K562 (cell line): ENCODE results near the gene ATIC. TPM values are rescaled to one million over a fixed set of nuclear protein-coding genes. Genes with fewer than 3 reads are reported as not detected.
A peak's percentile ranks its signal among the peaks of the same experiment; 100 is the strongest.

Experiments
- ATAC-seq: fragments of 200-7000 bp; cut with Tn5 transposase; 3 replicates; pipeline ENCODE4 v1.9.1; 2020; ENCODE audit warnings: moderate library complexity
- BruUV-seq: library from RNA; stranded (reverse); fragments of 400-500 nt; replicated peaks from 2 replicates; lab custom pipeline; 2021; lab: Mats Ljungman, UMichigan
- CTCF ChIA-PET: fragments of 300-600 bp; formaldehyde crosslinking; extraction: SDS; loops from one replicate; lab custom pipeline; 2021; ENCODE audit warnings: low intra/inter-chr PET ratio; lab: Yijun Ruan, JAX
- POLR2A ChIA-PET: fragments of 300-600, 350-650 bp; sonication (Branson Sonifier 250); formaldehyde crosslinking; extraction: SDS; loops from one replicate; lab custom pipeline; 2021; ENCODE audit warnings: antibody characterized with exemption, inconsistent platforms; lab: Yijun Ruan, JAX
- DNase-seq, 4 experiments: peaks; one replicate each; pipeline versions ENCODE4 v3.0.0 to v3.0.0-alpha.2; 2011 to 2018; ENCODE audit warnings: low spot score in 3 of 4, mixed read lengths in 3 of 4; ENCODE audit errors: extremely low read depth in 1 of 4
- FAIRE-seq: peaks from 2 replicates; lab custom pipeline; 2011; peaks lifted over from hg19 to GRCh38; lab: Jason Lieb, UNC
- H2AFZ ChIP-seq: 2 replicates; pipeline ENCODE4 v1.6.0; 2011; ENCODE audit warnings: low read depth, low read length, control low read depth, inconsistent platforms
- H3K27ac ChIP-seq: fragments of 200-600 bp; 3 replicates; pipeline ENCODE4 v1.8.0; 2011; ENCODE audit warnings: low read depth, mild to moderate bottlenecking, control low read depth, inconsistent platforms, low read length, moderate library complexity, mixed read lengths; ENCODE audit errors: extremely low read depth
- H3K27me3 ChIP-seq, 2 experiments: fragments of 300-600 bp in 1 of 2; 2 replicates in 1 of 2; 3 replicates in 1 of 2; pipeline versions ENCODE4 v1.6.0 to v1.8.0; 2011; ENCODE audit warnings: inconsistent platforms in 2 of 2, low read length in 2 of 2, mild to moderate bottlenecking in 1 of 2, mixed read lengths in 1 of 2, moderate library complexity in 1 of 2; ENCODE audit not compliant: control insufficient read depth in 2 of 2, insufficient read depth in 2 of 2
- H3K36me3 ChIP-seq: fragments of 300-600 bp; 3 replicates; pipeline ENCODE4 v1.8.0; 2011; ENCODE audit warnings: mild to moderate bottlenecking, low read length, inconsistent platforms; ENCODE audit not compliant: control insufficient read depth, insufficient read depth
- H3K4me1 ChIP-seq, 2 experiments: fragments of 200-600 bp in 1 of 2; replicated peaks in 1 of 2; 2 replicates in 1 of 2; 3 replicates in 1 of 2; pipeline versions ENCODE4 v1.5.1 to v1.8.0; 2011; ENCODE audit warnings: inconsistent platforms in 2 of 2, low read length in 2 of 2, mild to moderate bottlenecking in 1 of 2, mixed read lengths in 1 of 2, moderate library complexity in 1 of 2; ENCODE audit not compliant: control insufficient read depth in 2 of 2, insufficient read depth in 2 of 2
- H3K4me2 ChIP-seq: 2 replicates; pipeline ENCODE4 v1.6.1; 2011; ENCODE audit warnings: low read length, control low read depth, inconsistent platforms, mixed read lengths; ENCODE audit not compliant: insufficient read depth
- H3K4me3 ChIP-seq: fragments of 200-600 bp; sonication (generic), shearing (Covaris generic); 2 replicates; pipeline ENCODE4 v1.5.1; 2016; ENCODE audit warnings: control low read depth, inconsistent platforms
- H3K79me2 ChIP-seq: fragments of 200-600 bp; 3 replicates; pipeline ENCODE4 v1.8.0; 2011; ENCODE audit warnings: low read length, inconsistent platforms; ENCODE audit not compliant: control insufficient read depth, insufficient read depth
- H3K9ac ChIP-seq, 2 experiments: 2 replicates each; pipeline versions ENCODE4 v1.6.0 to v1.6.1; 2011; ENCODE audit warnings: low read depth in 2 of 2, low read length in 2 of 2, control low read depth in 1 of 2, inconsistent platforms in 1 of 2, mild to moderate bottlenecking in 1 of 2, mixed read lengths in 1 of 2; ENCODE audit not compliant: insufficient read depth in 1 of 2
- H3K9me1 ChIP-seq: one replicate; pipeline ENCODE4 v1.6.0; 2011; ENCODE audit warnings: inconsistent platforms, mild to moderate bottlenecking, low read length, moderate library complexity; ENCODE audit not compliant: control insufficient read depth, insufficient read depth
- H3K9me3 ChIP-seq: replicated peaks from 2 replicates; pipeline ENCODE4 v1.5.1; 2011; ENCODE audit warnings: low read depth, low read length, inconsistent platforms; ENCODE audit not compliant: control insufficient read depth, insufficient read depth
- H4K20me1 ChIP-seq: replicated peaks from 2 replicates; pipeline ENCODE4 v1.6.1; 2011; ENCODE audit warnings: low read length, inconsistent platforms, mixed read lengths; ENCODE audit not compliant: control insufficient read depth, insufficient read depth
- KHSRP ChIP-seq: fragments of 450-650 bp; IDR thresholded peaks from 2 replicates; pipeline ENCODE4 v1.6.1; 2017
- NR3C1 ChIP-seq: sonication (generic); formaldehyde crosslinking; IDR thresholded peaks from 2 replicates; pipeline ENCODE4 v1.8.1; 2022; ENCODE audit warnings: missing genetic modification reagents
- RFX1 ChIP-seq: fragments of 450-650 bp; IDR thresholded peaks from 2 replicates; pipeline ENCODE4 v1.6.1; 2016; ENCODE audit warnings: mild to moderate bottlenecking, moderate library complexity
- TSC22D4 ChIP-seq: fragments of 450-650 bp; IDR thresholded peaks from 2 replicates; pipeline ENCODE4 v1.6.1; 2016; ENCODE audit warnings: missing genetic modification characterization, missing biosample characterization, control low read depth
- ZFX ChIP-seq: sonication (generic); formaldehyde crosslinking; IDR thresholded peaks from 2 replicates; pipeline ENCODE4 v1.8.0; 2022; ENCODE audit warnings: mild to moderate bottlenecking, missing genetic modification reagents, moderate library complexity
- ZNF232 ChIP-seq: sonication (generic); formaldehyde crosslinking; IDR thresholded peaks from 2 replicates; pipeline ENCODE4 v1.8.0; 2022; ENCODE audit warnings: mild to moderate bottlenecking, missing genetic modification reagents
- WGBS: fragments of 100-300 bp; shearing (Covaris generic); methylation state at CpG from one replicate; pipeline ENCODE4 v1.1.6; 2016; ENCODE audit warnings: low coverage, mixed read lengths; ENCODE audit not compliant: insufficient coverage; ENCODE audit errors: missing lambda C conversion rate; 5-methylcytosine and 5-hydroxymethylcytosine counted together
- in situ Hi-C: fragments of 300-500 bp; cut with MboI; formaldehyde crosslinking; loops from 4 replicates; pipeline ENCODE4 v1.15.0; 2018; ENCODE audit warnings: inconsistent platforms, mixed read lengths
- intact Hi-C: fragments of 100-400 bp; cut with micrococcal nuclease; formaldehyde crosslinking; loops from 2 replicates; pipeline ENCODE4 v1.14.2; 2022
- polyA plus RNA-seq, 8 experiments: library from polyadenylated mRNA; depleted of rRNA in 4 of 8; stranded (reverse) in 5 of 8; unstranded in 3 of 8; fragments of >200 nt; fragmentation: Nextera tagmentation in 2 of 8; fragmentation: Illumina TruSeq in 1 of 8; extraction: Ambion mirVana in 2 of 8; extraction: Trizol in 1 of 8; gene quantifications; 2 replicates each; pipeline versions ENCODE4 v1.2.1 to v1.2.3, GENCODE V29; 2011 to 2014; ENCODE audit warnings: inconsistent platforms in 1 of 8, missing spikeins in 1 of 8
- total RNA-seq, 7 experiments: library from RNA; depleted of rRNA in 6 of 7; stranded (reverse); fragments of >200 nt in 6 of 7; fragmentation: Illumina TruSeq in 2 of 7; extraction: Trizol in 2 of 7; gene quantifications; 2 replicates each; pipeline versions ENCODE4 v1.2.1 to v1.2.3, GENCODE V29; 2011 to 2021; ENCODE audit warnings: low replicate concordance in 1 of 7
- TF ChIP-seq, protein P1 (sequence below): sonication (generic); formaldehyde crosslinking; IDR thresholded peaks from 2 replicates; pipeline ENCODE4 v1.8.0; 2023; ENCODE audit warnings: mild to moderate bottlenecking, missing genetic modification reagents
- TF ChIP-seq, protein P2 (sequence below): fragments of 250-450 bp; sonication (Bioruptor Pico); IDR thresholded peaks from 2 replicates; pipeline ENCODE4 v1.5.0; 2021

Gene ATIC
- total and polyA plus RNA-seq, 9 of the 15 experiments (the other 6 are each of a cell fraction or from before 2014, with no cell fraction given) = 45.6 to 480 (median 212) TPM

DNA sequence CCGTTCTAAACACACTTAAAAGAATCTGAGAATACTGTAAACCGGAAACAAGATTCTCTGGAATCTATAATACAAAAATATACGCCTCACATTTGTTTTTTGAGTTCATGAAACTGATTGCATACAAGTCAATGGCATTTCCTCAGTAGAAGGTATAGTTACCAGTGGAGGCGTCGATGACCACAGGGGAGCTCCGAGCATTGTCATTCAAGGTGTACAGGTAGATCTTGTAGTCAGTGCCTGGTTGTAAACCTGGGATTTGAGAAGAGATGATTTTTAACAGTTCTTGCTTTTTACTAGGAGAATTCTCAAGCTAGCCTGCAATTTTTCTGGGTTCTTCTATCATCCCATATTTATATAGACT is 63.6 kb downstream of the ATIC start (continued):
- TF ChIP-seq, protein P1, sequence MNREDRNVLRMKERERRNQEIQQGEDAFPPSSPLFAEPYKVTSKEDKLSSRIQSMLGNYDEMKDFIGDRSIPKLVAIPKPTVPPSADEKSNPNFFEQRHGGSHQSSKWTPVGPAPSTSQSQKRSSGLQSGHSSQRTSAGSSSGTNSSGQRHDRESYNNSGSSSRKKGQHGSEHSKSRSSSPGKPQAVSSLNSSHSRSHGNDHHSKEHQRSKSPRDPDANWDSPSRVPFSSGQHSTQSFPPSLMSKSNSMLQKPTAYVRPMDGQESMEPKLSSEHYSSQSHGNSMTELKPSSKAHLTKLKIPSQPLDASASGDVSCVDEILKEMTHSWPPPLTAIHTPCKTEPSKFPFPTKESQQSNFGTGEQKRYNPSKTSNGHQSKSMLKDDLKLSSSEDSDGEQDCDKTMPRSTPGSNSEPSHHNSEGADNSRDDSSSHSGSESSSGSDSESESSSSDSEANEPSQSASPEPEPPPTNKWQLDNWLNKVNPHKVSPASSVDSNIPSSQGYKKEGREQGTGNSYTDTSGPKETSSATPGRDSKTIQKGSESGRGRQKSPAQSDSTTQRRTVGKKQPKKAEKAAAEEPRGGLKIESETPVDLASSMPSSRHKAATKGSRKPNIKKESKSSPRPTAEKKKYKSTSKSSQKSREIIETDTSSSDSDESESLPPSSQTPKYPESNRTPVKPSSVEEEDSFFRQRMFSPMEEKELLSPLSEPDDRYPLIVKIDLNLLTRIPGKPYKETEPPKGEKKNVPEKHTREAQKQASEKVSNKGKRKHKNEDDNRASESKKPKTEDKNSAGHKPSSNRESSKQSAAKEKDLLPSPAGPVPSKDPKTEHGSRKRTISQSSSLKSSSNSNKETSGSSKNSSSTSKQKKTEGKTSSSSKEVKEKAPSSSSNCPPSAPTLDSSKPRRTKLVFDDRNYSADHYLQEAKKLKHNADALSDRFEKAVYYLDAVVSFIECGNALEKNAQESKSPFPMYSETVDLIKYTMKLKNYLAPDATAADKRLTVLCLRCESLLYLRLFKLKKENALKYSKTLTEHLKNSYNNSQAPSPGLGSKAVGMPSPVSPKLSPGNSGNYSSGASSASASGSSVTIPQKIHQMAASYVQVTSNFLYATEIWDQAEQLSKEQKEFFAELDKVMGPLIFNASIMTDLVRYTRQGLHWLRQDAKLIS (CRISPR knock-in tag) = no peak
- TF ChIP-seq RFX1 (no peak), ZNF232 (CRISPR knock-in tag) (no peak), ZFX (CRISPR knock-in tag) (no peak), NR3C1 (CRISPR knock-in tag) (no peak), KHSRP (no peak)
- TF ChIP-seq, all 486 proteins: peak for 0

DNA sequence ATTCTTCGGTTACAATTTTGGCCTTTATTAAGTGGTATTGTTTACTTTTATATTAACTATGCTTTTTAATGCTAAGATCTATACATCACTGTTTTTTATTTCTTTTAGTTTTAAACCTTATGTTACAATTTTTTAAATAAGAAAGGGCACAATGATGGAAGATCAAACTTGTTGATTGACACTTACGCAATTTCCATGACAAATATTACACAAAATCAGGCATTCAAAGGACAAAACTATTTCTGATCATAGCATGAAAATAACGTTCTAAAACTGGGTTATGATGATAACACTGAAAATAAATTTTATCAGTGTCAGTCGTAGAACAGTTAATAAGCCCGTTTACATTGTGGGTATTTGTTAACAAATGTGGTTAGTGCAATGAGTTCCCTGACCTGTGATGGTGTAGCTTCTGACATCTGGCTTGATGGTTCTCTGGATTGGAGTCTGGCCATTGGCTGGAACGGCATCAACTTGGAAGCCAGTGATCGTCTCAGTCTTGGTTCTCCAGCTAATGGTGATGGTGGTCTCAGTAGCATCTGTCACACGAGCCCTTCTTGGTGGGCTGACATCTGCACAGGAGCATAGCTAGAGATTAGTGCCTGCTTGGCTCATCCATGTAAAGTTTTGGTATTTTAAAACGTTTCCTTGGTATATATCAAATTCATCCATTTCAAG is 64.4 kb downstream of the ATIC start:
- in situ Hi-C loops = no loop called here
- Histone ChIP-seq H3K79me2 (no peaks in the 10 kb centered on the region), H3K27me3 (no peaks in the 10 kb centered on the region), H3K36me3 (peaks cover 11% of the 10 kb centered on the region; the same call in 2 of the 3 replicates), H3K9me3 (no peaks in the 10 kb centered on the region), H3K27ac (no peak overlapping the region), H4K20me1 (no peaks in the 10 kb centered on the region), H3K9me1 (no peaks in the 10 kb centered on the region), H2AFZ (no peak overlapping the region), H3K4me1 (no peaks in the 10 kb centered on the region), H3K4me3 (no peak overlapping the region), H3K9ac (no peak overlapping the region), H3K4me2 (no peak overlapping the region)
- ChIA-PET POLR2A (interaction anchor here (0.6 kb wide), 1 partner anchor 11 kb away, joined by 4 read pairs; no protein-coding TSS in a partner anchor), CTCF (no interaction called here)
- no peak for ATAC-seq
- no peak for TF ChIP-seq TSC22D4 (tag)
- TF ChIP-seq, protein P2, sequence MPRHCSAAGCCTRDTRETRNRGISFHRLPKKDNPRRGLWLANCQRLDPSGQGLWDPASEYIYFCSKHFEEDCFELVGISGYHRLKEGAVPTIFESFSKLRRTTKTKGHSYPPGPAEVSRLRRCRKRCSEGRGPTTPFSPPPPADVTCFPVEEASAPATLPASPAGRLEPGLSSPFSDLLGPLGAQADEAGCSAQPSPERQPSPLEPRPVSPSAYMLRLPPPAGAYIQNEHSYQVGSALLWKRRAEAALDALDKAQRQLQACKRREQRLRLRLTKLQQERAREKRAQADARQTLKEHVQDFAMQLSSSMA (CRISPR knock-in tag) = no peak
- intact Hi-C loops = no loop called here
- 50% methylated on average over 8 of the region's 9 CpGs for whole genome bisulfite sequencing
- DNase-seq = peak in 1 of 4 experiments; percentile 9
- no peak for FAIRE-seq
- BruUV-seq = no TSS peak
